GM04504 (cell line): ENCODE data around the gene TBK1.

Experiments
- DNase-seq: peaks from one replicate; pipeline ENCODE4 v3.0.0-alpha.2; 2012; ENCODE audit warnings: low read depth

TBK1 gene

DNA sequence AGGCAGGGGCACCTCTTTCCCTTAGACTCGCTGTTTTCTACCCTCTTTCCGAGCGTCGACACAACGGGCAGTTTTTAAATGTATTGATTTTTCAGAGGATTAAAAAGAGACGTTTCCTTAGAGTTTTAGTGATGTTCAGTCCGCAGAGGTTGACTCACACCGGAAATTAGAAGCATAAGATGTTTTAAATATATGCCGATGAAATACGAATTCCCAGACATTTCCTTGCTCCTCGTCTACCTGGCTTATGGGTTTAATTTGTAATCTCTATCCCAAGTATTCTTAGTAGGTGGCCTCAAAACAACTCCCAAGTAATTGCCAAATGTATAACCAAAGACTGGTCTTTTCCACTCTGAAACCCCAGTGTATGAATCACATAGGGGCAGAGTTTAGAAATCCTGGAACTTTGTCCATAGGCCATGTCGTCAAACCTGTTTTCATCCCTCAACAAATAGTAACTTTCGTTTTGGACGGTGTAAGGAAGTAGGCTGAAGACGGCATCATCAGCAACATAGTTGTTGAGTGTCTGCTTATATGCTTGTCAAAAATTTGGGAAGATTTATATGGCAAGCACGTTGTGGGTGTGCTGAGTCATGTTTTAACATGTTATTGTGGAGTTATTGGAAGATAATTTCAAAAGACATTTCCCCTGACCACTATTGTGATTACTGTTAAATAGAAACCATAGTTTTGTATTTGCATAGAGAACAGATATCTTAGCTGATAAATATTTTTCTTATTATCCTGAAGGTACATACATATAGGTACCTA, 824 bp downstream of the TBK1 start:
- DNase-seq: peak; percentile 72

DNA sequence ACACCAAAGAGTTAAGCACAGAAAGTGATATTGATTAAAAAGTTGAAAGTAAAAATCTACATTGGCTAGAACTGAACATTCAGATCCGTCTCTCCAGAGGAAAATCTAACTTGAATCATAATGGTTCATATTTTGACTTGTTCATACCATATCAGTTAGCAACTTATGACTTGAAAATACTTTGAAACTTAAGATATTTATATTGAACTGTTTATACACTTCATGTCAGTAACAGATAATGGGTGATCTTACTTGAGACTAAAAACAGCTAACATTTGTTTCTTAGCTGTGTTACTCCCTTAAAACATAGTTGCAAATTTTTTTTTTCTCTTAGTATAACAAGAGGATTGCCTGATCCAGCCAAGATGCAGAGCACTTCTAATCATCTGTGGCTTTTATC, 3.6 kb downstream of the TBK1 start:
- no peak for DNase-seq

DNA sequence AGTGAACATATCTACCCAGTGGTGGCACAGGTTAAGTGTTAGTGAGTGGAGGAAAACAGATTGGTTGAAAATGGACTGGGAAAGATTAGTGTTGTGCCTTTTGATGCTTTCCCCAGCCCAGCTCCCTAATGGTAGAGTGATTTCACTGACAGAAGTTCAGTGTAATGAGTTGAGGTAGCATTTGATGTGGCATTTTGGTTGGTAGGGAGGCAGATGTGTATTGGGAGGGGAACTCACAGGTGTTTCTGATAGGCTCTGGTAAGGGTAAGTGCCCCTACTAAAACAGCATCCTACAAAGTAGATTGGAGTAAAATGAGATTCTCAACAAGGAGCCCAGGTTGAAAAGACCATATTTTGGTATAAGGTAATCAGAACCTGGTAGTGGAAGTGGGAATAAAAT, 4.2 kb downstream of the TBK1 start:
- no peak for DNase-seq

DNA sequence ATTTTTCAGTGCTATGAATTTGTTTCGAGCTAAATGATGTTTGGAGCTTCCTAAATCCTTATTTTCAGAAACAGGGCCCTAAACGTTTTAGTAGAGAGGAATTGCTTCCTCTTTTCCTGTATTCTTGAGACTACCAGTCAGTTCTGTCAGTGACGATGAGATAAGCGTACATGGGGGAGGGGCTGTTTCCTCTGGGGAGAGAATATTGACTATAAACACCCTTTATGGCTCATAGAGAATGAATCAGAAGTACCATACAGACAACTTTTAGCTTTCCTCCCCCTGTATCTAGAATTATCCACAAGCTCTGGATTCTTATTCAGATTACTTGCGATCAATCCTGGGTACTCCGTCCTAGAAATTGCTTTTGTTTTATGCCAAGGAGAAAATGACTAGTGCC, 5.1 kb downstream of the TBK1 start:
- DNase-seq: no peak

DNA sequence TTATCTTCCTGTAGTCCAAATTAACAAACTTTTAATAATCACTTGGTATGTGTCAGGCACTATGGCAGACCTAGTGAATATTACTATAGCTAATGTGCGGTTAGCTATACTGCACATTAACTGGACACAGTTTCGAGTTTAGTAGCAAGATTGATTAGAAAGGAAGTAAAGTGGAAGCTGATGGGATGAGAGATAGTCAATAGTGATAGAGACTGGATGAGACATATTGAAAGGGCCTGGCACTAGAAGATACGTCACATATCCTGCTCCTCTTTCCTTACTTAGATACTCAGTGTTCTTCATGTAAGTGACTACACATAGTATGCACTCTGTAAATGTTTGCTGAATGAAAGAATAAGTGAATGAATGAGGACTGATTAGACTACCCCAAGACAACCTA, 5.5 kb downstream of the TBK1 start:
- no peak for DNase-seq

DNA sequence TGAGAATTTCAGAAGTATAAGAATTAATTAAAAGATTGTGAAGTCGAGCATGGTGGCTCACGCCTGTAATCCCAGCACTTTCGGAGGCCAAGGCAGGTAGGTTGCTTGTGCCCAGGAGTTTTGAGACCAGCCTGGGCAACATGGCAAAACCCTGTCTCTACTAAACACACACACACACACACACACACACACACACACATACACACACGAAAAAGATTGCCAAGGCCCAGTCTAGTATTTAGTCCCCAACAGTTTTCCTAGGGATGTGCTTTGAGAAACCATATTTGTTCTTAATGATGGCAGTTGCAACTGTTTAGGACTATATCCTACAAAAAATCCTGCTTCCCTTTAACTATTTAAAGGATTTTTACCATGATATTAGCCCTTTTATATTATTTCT, 6.0 kb downstream of the TBK1 start:
- DNase-seq: no peak

DNA sequence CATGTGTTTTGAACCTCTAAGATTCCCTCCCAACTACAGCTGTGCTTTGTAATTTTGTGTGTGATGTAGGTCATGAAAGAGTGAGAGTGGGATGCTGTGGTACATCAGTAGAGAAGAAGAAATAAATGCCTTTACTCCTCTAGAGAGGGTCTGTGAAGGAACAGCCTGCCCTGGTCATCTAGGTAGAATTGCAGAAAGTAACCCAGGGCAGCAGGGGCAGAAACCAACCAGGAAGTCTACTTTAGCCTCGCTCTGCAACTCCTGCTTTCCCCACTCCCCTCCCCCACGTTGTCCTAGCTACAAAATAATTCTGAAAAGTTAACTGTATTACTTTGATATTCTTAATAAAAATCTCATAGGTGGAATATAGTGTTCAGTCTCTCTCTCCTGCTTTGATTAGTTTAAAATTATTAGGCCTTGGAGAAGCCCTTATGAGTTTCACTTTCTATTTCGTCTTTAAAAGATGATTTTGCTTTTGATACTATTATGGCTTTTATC, 7.5 kb downstream of the TBK1 start:
- DNase-seq: no peak

DNA sequence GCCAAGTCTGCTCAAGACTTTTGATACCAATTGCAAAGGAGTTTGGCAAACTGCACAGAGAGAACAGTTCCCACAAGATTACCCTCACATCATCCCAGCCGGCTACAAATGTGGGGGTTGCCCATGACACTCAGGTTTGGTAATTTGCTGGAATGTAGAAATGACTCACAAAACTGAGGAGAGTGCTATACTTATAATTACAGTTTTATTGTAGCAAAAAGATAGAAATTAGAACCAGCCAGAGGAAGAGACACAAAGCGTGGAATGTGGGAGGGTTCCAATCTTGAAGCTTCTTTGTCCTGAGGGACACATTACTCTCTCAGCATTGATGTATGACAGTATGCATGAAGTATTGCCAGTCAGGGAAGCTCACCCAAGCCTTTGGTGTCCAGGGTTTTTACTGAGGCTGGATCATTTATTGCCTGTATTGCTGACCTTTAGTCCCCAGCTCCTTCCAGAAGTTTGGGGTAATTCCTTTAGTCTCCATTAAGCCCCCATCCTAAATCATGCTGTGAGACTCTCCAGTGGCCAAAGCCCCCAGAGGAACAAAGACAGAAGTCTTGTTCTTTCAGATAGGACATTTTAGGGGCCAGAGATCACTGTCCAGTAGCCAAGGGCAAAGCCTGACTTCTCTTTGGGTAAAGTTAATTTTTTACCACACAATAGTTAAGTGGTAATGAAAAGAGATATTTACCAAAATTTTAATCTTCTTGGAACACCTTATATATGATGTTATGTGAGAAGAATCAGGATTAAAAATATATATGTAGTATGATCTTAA, 9.9 kb downstream of the TBK1 start:
- DNase-seq: peak; percentile 91

DNA sequence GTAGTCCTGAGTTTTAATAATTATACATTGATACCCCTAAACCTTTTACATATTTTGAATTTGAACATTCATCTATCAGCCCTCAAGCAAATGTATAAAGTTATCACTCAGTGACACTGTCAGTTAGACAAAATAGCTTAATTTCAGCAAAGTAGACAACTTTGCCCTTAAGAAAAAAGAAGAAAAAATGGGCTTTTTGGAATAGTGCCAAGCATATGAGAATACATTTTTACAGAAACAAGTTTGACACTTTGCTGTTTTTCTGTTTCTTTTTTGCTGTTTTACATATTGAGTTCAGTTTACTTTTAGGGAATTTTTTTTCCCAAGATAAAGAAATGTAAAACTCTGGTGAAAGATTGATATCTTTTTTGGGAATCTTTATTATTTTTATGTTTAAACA, 14.3 kb downstream of the TBK1 start:
- no peak for DNase-seq

DNA sequence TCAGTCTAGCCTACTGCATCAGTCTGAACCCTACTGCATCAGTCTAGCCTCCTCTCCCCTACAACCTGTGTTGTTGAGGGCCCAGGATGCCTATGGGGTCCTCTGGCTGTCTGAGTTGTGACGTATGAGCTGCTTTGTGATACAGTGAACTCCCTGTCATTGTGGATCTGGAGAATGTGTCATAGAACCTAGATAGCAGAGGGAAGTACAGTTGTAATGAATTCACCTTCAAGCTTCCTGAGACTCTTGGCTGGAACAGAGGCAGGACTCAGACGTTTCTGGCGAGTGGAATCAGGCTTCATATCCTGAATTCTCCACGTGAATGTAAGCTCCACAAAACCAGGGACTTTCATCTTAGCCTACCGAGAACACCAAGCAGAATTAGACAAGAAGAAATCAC, 17.0 kb downstream of the TBK1 start:
- no peak for DNase-seq

DNA sequence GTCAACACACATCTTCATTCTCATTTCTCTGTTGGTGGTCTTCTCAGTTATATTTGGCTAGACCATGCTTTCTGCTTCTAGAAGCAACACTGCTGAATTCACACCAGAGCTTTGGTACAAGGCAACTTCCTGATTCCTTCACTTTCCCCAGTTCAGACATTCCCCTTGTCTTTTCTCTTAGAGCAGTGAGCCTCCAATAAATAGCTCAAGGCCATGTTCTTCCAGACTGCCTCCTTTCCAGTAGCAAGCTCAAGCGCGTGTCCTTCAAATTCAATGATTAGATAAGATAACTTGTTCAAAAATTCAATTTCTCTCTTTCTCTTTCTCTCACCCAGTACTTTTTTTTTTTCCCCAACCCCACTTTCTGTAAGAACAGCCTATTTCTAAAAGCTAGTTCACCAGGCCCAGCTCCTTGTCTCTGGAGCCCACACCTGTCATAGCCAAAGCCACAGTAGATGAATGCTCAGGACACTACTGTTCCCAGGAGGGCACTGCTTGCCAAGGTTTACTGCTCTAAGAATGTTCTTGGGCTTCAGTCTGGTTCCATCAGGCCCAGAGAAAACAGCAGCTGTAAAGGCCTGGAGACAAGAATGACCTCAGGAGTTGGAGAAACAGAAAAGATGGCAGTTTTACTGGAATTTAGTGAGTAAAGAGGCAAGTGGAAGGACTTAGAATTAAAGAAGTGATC, 17.7 kb downstream of the TBK1 start:
- DNase-seq: no peak

DNA sequence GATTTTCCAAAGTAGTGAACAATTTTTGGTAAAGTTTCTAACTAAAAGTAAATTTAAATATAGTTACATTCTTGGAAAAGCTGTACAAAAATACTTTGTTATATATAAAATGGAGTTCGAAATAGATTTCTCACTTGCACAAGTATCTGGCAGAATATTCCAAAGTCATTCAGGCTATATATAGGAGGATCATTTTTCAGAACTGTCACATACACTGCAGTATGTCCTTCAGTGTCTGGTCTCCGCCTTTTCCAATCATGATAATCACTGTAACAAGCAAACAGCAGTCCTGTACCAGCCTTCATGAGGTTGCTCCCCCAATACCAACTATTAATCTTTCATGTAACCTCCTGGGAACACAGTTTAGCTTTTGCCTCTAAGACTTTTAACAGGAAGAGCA, 18.6 kb downstream of the TBK1 start:
- DNase-seq: no peak

DNA sequence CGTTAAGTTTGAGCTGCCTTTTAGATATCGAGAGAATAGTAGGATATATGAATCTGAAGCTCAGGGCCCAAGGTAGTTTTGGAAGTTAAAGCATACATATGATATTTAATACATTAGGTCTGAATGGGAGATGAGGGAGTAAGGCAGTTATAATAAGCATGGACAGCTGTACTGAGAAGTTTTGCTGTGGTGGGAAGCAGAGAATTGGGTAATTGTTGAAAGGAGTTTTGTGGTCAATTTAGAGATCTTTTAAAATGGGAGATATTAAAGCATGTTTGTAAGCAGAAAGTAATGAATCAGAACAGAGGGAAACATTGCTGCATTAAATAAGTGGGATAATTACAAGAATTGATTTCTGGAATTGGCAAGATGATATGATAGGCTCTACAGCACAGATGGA, 21.3 kb downstream of the TBK1 start:
- no peak for DNase-seq

DNA sequence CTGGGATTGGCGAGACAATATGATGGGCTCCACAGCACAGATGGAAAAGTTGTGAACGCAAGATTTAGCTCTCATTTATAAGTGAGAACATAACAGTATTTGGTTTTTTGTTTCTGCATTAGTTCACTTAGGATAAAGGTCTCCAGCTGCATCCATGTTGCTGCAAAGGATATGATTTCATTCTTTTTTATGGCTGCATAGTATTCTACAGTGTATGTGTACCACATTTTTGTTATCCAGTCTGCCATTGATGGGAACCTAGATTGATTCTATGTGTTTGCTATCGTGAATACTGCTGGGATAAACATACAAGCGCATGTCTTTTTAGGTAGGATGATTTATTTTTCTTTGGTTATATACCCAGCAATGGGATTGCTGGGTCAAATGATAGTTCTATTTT, 23.6 kb downstream of the TBK1 start:
- no peak for DNase-seq

DNA sequence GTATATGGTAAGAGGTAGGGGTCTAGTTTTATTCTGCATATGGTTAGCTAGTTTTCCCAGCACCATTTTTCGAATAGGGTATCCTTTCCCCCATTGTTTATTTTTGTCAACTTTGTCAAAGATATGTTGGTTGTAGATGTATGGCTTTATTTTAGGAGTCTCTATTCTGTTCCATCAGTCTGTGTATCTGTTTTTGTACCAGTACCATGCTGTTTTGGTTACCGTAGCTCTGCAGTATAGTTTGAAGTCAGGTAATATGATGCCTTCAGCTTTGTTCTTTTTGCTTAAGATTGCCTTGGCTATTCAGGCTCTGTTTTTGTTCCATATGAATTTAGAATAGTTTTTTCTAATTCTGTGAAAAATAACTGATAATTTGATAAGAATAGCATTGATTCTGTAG, 24.9 kb downstream of the TBK1 start:
- DNase-seq: no peak

DNA sequence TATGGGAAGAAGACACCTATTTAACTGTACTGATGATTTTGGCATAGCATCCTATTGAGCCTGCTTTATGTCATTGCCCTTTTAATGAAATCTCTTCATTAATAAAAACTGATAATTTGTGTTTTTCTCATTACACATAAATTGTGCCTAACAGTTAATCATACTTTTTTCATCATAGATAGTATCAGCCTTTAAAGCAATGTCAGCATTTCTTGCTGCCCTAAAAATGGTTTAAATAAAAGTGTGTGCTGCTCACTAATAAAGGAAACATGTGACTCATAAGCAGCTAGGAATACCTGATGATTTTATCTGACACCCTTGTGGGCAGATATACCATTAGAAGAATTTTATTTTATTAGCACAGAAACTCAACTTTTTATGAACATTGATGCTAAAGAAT, 26.7 kb downstream of the TBK1 start:
- DNase-seq: no peak

DNA sequence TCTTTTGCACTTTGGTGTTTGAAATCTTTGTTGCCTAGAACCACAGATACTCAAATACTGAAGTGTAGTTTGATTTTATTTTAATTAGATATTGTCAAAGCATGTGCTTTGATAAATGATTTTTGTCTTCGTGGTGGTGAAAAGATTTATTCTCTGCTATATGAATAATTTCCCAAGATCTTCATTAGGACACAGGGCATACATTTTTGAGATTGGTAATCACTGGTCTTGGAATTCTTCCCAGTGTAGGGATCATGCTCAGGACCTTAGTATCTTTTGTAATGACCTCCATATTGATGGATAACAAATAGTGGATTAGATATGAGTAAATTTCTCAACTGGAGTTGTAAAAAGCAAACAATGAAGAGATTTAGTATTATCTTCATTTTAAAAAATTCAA, 28.2 kb downstream of the TBK1 start:
- peak; percentile 52 for DNase-seq

DNA sequence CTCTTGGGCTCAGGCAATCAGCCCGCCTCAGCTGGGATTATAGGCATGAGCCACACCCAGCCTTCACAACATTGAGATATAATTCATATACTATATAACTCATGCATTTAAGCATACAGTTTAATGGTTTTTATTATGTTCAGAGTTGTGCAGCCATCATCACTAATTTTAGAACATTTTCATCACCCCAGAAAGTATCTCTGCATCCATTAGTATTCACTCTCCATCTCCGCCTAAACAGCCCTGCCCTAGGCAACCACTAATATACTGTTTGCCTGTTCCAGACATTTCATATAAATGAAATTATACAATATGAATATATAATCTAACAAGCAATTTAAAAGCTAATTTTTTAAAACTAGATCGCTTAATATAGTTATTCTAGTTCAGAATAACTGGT, 34.7 kb downstream of the TBK1 start:
- DNase-seq: no peak

DNA sequence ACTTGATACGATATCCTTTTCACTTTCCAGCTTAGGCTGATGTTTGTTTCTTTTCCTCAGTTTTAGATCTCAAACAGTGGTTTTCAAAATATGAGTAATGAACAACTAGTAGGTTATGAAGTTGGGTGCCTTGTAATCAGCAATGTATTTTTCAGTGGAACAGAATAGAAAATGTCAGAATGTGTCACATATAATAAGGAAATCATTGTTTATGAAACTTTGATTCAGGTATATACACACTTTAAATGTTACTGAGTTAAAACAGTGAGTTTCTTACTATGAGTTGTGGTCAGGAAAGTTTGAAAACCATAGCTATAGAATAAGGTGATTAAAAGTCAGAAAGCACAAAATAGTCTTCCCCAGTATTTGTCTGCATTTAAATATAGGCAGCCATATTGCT, 39.8 kb downstream of the TBK1 start:
- no peak for DNase-seq

DNA sequence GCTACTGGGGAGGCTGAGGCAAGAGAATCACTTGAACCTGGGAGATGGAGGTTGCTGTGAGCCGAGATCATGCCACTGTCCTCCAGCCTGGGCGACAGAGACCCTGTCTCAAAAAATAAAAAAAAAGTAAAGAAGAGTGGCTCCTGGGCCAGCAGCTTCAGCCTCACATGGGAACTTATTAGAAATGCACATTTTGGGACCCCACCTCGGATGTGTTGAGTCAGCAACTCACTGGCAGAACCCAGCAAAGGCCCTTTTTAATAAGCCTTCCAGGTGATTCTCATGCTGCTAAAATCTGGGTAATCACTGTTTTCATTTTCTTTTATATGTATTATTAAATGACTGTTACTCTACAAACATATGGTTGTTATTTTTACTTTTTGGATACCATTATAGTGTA, 41.6 kb downstream of the TBK1 start:
- no peak for DNase-seq

DNA sequence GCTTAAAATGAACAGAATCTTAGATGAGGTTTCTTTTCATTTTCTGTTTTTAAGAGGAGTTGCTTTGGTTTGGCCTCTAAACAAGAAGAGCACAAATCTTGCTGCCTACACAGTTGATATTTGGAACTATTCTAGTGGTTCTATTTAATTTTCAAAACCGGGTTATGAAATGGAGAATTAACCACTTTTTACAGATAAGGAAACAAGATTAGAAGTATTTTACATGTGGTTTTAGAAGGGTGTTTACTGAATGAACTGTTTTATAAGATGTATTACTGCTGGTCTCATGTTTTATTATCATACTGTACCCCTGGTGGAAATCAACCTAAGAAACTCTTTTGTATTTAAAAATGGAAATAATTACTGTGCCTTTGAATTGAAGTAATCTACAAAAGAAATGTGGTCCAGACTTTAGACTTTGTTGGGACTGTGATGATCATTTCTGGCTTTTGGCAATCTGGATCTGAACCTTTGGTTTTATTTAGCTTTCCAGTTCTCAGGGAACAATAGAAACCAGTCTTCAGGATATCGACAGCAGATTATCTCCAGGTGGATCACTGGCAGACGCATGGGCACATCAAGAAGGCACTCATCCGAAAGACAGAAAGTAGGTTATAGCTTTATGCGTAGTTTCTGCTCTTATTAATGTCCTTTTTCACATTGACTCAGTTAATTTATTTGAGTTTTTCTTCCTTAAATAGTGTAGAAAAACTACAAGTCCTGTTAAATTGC, 43.2 kb downstream of the TBK1 start:
- no peak for DNase-seq

DNA sequence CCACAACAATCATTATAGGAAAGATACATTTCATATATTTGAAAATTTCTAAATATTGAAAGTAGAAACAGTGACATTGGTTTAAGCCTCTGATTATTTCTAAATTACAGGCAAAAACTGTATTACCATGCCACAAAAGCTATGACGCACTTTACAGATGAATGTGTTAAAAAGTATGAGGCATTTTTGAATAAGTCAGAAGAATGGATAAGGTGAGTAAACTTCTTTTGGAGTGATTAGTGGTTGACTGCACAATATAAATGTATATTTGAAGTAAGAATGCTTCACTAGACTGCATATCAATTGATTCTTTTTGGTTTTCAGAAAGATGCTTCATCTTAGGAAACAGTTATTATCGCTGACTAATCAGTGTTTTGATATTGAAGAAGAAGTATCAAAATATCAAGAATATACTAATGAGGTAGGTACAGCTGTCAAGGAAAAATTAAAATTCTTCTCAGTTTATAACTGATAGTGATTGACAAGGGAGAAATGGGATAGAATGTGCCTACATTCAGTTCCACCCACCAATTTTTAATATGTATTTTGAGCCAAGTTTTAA, 45.0 kb downstream of the TBK1 start:
- no peak for DNase-seq
